Lower leg skin (tissue), 3 donors: ENCODE data around the gene ACSL1.

Source experiments
- POLR2A ChIP-seq, 2 donors: fragments of 450-650 bp; IDR thresholded peaks; one replicate each; pipeline ENCODE4 v1.6.1; 2016 to 2017; ENCODE audit warnings: antibody characterized with exemption in 2 of 2, mild to moderate bottlenecking in 1 of 2, moderate library complexity in 1 of 2
- TF ChIP-seq, protein P1 (sequence below), 3 donors: fragments of 450-650 bp; IDR thresholded peaks; one replicate each; pipeline ENCODE4 v1.5.1; 2016; ENCODE audit warnings: antibody characterized with exemption in 3 of 3, mild to moderate bottlenecking in 3 of 3, moderate library complexity in 2 of 3

GRCh38 chr4:184793735-184794355 lies 31.9 kb downstream of the ACSL1 start:
- TF ChIP-seq, protein P1, sequence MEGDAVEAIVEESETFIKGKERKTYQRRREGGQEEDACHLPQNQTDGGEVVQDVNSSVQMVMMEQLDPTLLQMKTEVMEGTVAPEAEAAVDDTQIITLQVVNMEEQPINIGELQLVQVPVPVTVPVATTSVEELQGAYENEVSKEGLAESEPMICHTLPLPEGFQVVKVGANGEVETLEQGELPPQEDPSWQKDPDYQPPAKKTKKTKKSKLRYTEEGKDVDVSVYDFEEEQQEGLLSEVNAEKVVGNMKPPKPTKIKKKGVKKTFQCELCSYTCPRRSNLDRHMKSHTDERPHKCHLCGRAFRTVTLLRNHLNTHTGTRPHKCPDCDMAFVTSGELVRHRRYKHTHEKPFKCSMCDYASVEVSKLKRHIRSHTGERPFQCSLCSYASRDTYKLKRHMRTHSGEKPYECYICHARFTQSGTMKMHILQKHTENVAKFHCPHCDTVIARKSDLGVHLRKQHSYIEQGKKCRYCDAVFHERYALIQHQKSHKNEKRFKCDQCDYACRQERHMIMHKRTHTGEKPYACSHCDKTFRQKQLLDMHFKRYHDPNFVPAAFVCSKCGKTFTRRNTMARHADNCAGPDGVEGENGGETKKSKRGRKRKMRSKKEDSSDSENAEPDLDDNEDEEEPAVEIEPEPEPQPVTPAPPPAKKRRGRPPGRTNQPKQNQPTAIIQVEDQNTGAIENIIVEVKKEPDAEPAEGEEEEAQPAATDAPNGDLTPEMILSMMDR (IDR thresholded peaks at IDR 0.05): no peak
- no peak for TF ChIP-seq POLR2A (IDR thresholded peaks at IDR 0.05)
